Gastroesophageal sphincter (tissue), 3 donors: ENCODE measurements around the gene FLG2.

Source experiments
- EP300 ChIP-seq: sonication (generic); formaldehyde crosslinking; IDR thresholded peaks from one replicate; pipeline ENCODE4 v1.6.1; 2017; ENCODE audit warnings: antibody characterized with exemption, mild to moderate bottlenecking
- POLR2A ChIP-seq, 2 donors: fragments of 450-650 bp; IDR thresholded peaks; one replicate each; pipeline ENCODE4 v1.6.1; 2017; ENCODE audit warnings: antibody characterized with exemption in 2 of 2, mild to moderate bottlenecking in 2 of 2, moderate library complexity in 1 of 2
- POLR2AphosphoS5 ChIP-seq: sonication (generic); formaldehyde crosslinking; IDR thresholded peaks from one replicate; pipeline ENCODE4 v1.6.1; 2017; ENCODE audit warnings: antibody characterized with exemption
- TF ChIP-seq, protein P1 (sequence below), 4 experiments: fragments of 200-600 bp in 2 of 4; fragments of 450-650 bp in 2 of 4; sonication (generic) in 1 of 4; IDR thresholded peaks; one replicate each; pipeline ENCODE4 v1.5.1; 2017 to 2019; ENCODE audit warnings: antibody characterized with exemption in 4 of 4, mild to moderate bottlenecking in 2 of 4, moderate library complexity in 2 of 4

DNA sequence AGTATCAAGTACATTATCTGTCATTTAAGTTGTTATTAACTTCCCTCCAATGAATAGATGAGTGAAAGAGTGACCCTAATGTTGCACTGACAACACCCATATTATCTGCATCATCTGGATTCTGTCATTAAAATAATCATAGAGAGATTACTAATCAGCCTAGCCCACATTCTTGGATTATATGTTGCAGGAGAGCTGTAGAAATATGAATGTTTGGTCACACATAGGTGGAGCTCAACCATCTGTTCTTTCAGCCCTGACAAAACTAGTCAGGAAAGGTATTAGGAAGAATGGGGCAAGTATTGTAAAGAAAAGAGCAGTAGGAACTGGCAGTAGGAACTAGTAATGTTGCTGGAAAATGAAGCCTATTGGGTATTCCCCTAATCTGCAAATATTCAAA is 15.4 kb downstream of the FLG2 start:
- TF ChIP-seq, protein P1, sequence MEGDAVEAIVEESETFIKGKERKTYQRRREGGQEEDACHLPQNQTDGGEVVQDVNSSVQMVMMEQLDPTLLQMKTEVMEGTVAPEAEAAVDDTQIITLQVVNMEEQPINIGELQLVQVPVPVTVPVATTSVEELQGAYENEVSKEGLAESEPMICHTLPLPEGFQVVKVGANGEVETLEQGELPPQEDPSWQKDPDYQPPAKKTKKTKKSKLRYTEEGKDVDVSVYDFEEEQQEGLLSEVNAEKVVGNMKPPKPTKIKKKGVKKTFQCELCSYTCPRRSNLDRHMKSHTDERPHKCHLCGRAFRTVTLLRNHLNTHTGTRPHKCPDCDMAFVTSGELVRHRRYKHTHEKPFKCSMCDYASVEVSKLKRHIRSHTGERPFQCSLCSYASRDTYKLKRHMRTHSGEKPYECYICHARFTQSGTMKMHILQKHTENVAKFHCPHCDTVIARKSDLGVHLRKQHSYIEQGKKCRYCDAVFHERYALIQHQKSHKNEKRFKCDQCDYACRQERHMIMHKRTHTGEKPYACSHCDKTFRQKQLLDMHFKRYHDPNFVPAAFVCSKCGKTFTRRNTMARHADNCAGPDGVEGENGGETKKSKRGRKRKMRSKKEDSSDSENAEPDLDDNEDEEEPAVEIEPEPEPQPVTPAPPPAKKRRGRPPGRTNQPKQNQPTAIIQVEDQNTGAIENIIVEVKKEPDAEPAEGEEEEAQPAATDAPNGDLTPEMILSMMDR (IDR thresholded peaks at IDR 0.05), result no peak
- TF ChIP-seq EP300 (no peak), POLR2A (IDR thresholded peaks at IDR 0.05) (no peak), POLR2AphosphoS5 (no peak)
